ENCODE results near the gene TEX48.

The TEX48 gene, protein sequence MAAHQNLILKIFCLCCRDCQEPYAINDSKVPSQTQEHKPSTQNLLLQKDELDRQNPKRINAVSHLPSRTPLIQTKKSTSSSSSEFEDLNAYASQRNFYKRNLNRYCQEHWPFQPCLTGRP

GRCh38 chr9:114681594-114682332, at the start of gene TEX48:
Gene TEX48 (minus strand): TSS chr9:114682192. CDS start chr9:114671723, 10,469 bp downstream.
- no peaks in the 10 kb centered on the region for H3K36me3 ChIP-seq (ENCODE audit: control insufficient read depth, insufficient read depth, low read length)
- no peaks in the 10 kb centered on the region for H3K27me3 ChIP-seq (ENCODE audit: control insufficient read depth, insufficient read depth, low read length)
- no peaks in the 10 kb centered on the region for H3K4me1 ChIP-seq (ENCODE audit: control insufficient read depth, insufficient read depth, low read length)
- no peak within 1 kb of the TSS for H3K4me3 ChIP-seq (ENCODE audit: low read depth, low read length)
- H3K9me3 ChIP-seq (ENCODE audit: control insufficient read depth, insufficient read depth, low read length), result no peaks in the 10 kb centered on the region
- H3K9ac ChIP-seq (ENCODE audit: low read depth, low read length), result no peak within 1 kb of the TSS

DNA sequence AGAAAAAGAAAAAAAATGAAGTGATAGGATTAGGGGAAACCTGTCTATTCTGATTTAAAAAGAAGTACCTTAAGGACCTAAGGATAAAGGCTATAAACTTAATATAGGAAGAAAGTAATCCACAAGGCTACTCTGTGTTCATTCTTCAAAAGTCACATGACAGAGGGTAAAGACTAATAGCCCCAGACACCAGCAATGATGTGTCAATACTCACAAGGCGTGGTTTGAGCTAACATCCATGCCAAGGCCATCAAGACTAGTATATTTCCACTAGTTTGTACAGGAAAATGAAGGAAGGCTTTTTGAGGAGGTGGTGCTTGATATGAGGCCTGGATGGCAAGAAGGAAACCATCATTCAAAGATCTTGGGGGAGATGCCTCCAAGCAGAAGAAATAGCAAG, 49.7 kb upstream of the TEX48 start:
- Histone ChIP-seq H3K27me3 (ENCODE audit: control insufficient read depth, insufficient read depth, low read length) (no peaks in the 10 kb centered on the region), H3K4me1 (ENCODE audit: control insufficient read depth, insufficient read depth, low read length) (no peaks in the 10 kb centered on the region), H3K36me3 (ENCODE audit: control insufficient read depth, insufficient read depth, low read length) (no peaks in the 10 kb centered on the region), H3K9ac (ENCODE audit: low read depth, low read length) (no peak overlapping the region), H3K9me3 (ENCODE audit: control insufficient read depth, insufficient read depth, low read length) (no peaks in the 10 kb centered on the region), H3K4me3 (ENCODE audit: low read depth, low read length) (no peak overlapping the region)

DNA sequence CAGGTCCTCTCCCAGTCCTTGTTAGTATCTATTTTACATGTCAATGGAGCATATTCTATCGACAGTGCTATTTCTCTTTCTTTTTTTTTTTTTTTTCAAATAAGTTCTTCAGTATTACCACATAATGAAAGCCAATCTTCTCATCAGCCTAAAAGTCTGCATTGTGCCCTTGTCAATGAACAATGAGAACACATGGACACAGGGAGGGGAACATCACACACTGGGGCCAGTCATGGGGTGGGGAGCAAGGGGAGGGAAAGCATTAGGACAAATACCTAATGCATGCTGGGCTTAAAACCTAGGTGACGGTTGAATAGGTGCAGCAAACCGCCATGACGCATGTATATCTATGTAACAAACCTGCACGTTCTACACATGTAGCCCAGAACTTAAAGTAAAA, 47.7 kb upstream of the TEX48 start:
- no peaks in the 10 kb centered on the region for H3K27me3 ChIP-seq (ENCODE audit: control insufficient read depth, insufficient read depth, low read length)

GRCh38 chr9:114725930-114726329, 43.9 kb upstream of the TEX48 start:
- H3K27me3 ChIP-seq (ENCODE audit: control insufficient read depth, insufficient read depth, low read length), result peaks cover 2% of the 10 kb centered on the region
- no peak overlapping the region for H3K9ac ChIP-seq (ENCODE audit: low read depth, low read length)
- no peak overlapping the region for H3K4me3 ChIP-seq (ENCODE audit: low read depth, low read length)
- H3K36me3 ChIP-seq (ENCODE audit: control insufficient read depth, insufficient read depth, low read length), result no peaks in the 10 kb centered on the region
- H3K4me1 ChIP-seq (ENCODE audit: control insufficient read depth, insufficient read depth, low read length), result no peaks in the 10 kb centered on the region
- H3K9me3 ChIP-seq (ENCODE audit: control insufficient read depth, insufficient read depth, low read length), result no peaks in the 10 kb centered on the region

More for the DNA sequence above, 47.7 kb upstream of the TEX48 start:
- H3K9me3 ChIP-seq (ENCODE audit: control insufficient read depth, insufficient read depth, low read length), result no peaks in the 10 kb centered on the region
- no peaks in the 10 kb centered on the region for H3K36me3 ChIP-seq (ENCODE audit: control insufficient read depth, insufficient read depth, low read length)
- no peaks in the 10 kb centered on the region for H3K4me1 ChIP-seq (ENCODE audit: control insufficient read depth, insufficient read depth, low read length)
- H3K4me3 ChIP-seq (ENCODE audit: low read depth, low read length), result no peak overlapping the region
- no peak overlapping the region for H3K9ac ChIP-seq (ENCODE audit: low read depth, low read length)

GRCh38 chr9:114724744-114725143, 42.8 kb upstream of the TEX48 start:
- no peak overlapping the region for H3K4me3 ChIP-seq (ENCODE audit: low read depth, low read length)
- H3K27me3 ChIP-seq (ENCODE audit: control insufficient read depth, insufficient read depth, low read length), result peaks cover 2% of the 10 kb centered on the region
- H3K36me3 ChIP-seq (ENCODE audit: control insufficient read depth, insufficient read depth, low read length), result no peaks in the 10 kb centered on the region
- no peak overlapping the region for H3K9ac ChIP-seq (ENCODE audit: low read depth, low read length)
- no peaks in the 10 kb centered on the region for H3K4me1 ChIP-seq (ENCODE audit: control insufficient read depth, insufficient read depth, low read length)
- no peaks in the 10 kb centered on the region for H3K9me3 ChIP-seq (ENCODE audit: control insufficient read depth, insufficient read depth, low read length)

DNA sequence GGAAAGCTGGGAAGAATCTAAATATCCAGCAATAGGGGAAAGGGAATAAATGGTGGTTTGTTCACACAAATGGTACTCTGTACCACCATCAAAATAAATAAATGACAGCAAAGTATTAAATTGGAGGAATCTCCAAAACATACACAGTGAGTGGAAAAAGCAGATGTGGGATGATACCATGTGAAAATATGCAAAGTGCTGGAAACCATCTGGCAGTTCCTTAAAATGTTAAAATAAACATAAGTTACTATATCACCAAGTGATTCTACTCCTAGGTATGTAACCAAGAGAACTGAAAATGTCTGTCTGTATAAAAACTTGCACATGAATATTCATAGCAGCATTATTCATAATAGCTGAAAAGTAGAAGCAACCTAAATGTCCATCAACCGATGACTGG, 41.9 kb upstream of the TEX48 start:
- no peaks in the 10 kb centered on the region for H3K9me3 ChIP-seq (ENCODE audit: control insufficient read depth, insufficient read depth, low read length)
- peaks cover 2% of the 10 kb centered on the region for H3K27me3 ChIP-seq (ENCODE audit: control insufficient read depth, insufficient read depth, low read length)
- no peak overlapping the region for H3K9ac ChIP-seq (ENCODE audit: low read depth, low read length)
- no peaks in the 10 kb centered on the region for H3K36me3 ChIP-seq (ENCODE audit: control insufficient read depth, insufficient read depth, low read length)
- H3K4me3 ChIP-seq (ENCODE audit: low read depth, low read length), result no peak overlapping the region
- no peaks in the 10 kb centered on the region for H3K4me1 ChIP-seq (ENCODE audit: control insufficient read depth, insufficient read depth, low read length)

GRCh38 chr9:114722937-114723620, 41.1 kb upstream of the TEX48 start:
- no peak overlapping the region for H3K4me3 ChIP-seq (ENCODE audit: low read depth, low read length)
- peaks cover 2% of the 10 kb centered on the region for H3K27me3 ChIP-seq (ENCODE audit: control insufficient read depth, insufficient read depth, low read length)
- H3K9ac ChIP-seq (ENCODE audit: low read depth, low read length), result no peak overlapping the region
- no peaks in the 10 kb centered on the region for H3K4me1 ChIP-seq (ENCODE audit: control insufficient read depth, insufficient read depth, low read length)
- H3K36me3 ChIP-seq (ENCODE audit: control insufficient read depth, insufficient read depth, low read length), result no peaks in the 10 kb centered on the region
- no peaks in the 10 kb centered on the region for H3K9me3 ChIP-seq (ENCODE audit: control insufficient read depth, insufficient read depth, low read length)

DNA sequence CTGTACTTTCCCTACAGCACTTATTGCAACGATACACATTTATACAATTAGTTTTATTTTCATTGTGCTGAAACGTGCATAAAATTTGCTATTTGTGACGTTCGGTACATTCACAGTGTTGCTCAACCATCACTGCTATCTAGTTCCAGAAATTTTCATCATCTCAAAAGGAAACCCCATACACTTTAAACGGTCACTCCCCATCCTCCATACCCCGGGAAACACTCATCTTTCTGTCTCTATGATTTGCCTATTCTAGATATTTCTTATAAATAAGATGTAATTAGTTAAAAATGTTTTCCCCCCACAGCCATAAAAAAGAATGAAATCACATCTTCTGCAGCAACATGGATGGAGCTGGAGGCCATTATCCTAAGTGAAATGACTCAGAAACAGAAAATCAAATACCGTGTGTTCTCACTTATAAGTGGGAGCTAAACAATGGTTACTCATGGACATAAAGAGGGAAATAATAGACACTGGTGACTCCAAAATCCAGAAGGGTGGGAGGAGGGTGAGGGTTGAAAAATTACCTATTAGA, 40.2 kb upstream of the TEX48 start:
- H3K9me3 ChIP-seq (ENCODE audit: control insufficient read depth, insufficient read depth, low read length), result no peaks in the 10 kb centered on the region
- no peaks in the 10 kb centered on the region for H3K36me3 ChIP-seq (ENCODE audit: control insufficient read depth, insufficient read depth, low read length)
- no peak overlapping the region for H3K4me3 ChIP-seq (ENCODE audit: low read depth, low read length)
- H3K4me1 ChIP-seq (ENCODE audit: control insufficient read depth, insufficient read depth, low read length), result no peaks in the 10 kb centered on the region
- peaks cover 2% of the 10 kb centered on the region for H3K27me3 ChIP-seq (ENCODE audit: control insufficient read depth, insufficient read depth, low read length)
- no peak overlapping the region for H3K9ac ChIP-seq (ENCODE audit: low read depth, low read length)

DNA sequence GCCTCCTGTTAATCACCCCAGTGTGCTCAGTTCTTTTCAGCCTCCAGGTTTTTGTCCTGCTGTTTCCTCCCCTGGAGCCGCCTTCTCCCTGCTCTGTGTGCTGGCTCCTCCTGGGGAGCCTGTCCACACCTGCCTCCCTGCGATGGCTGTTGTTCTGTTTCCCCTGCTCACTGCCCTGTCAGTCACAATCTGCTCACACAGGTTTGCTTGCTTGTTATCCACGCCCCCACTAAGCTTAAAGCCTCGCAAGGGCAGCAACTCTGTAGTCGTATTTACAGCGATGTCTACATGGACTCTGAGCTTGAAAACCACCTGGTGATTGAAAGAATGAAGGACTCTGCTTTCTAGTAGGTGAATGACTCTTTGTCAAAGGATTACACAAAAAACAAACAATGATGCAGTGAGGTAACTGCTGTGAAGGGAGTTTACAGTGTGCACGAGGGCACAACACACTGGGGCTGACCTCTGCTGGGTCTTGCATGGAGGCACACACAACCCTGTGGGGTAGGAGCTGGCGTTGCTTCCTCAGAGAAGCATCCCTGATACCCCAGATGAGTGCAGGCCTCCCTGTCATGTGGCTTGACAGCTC, 39.6 kb upstream of the TEX48 start:
- Histone ChIP-seq H3K9ac (ENCODE audit: low read depth, low read length) (no peak overlapping the region), H3K9me3 (ENCODE audit: control insufficient read depth, insufficient read depth, low read length) (no peaks in the 10 kb centered on the region), H3K4me3 (ENCODE audit: low read depth, low read length) (no peak overlapping the region), H3K4me1 (ENCODE audit: control insufficient read depth, insufficient read depth, low read length) (no peaks in the 10 kb centered on the region), H3K27me3 (ENCODE audit: control insufficient read depth, insufficient read depth, low read length) (peaks cover 2% of the 10 kb centered on the region), H3K36me3 (ENCODE audit: control insufficient read depth, insufficient read depth, low read length) (no peaks in the 10 kb centered on the region)

DNA sequence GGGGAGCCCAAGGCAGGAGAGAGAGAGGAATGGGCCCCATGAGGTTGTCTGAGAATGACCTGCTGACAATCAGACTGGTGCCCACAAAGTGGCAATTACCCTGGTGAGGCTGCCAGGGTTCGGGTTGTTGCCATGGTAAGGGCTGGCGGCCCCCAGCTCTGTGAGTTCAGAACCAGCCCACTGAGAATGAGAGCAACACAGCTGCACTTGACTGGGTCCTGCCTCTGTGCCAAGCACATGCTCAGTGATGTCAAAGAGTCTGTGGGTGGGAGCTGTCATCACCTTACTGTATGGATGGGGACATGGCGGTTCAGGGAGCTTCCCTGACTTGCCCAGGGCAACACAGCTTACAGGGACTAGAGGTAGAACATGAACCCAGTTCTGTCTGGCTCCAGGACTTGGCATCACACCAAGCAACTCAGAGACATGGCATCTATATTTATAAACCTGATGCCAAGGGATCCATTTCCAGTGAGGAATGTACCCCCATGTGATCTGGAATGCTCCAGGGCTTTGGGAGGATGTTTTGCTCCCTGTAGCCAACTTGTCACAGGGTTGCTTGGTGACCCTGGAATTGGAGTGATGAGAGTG, 38.2 kb upstream of the TEX48 start:
- Histone ChIP-seq H3K27me3 (ENCODE audit: control insufficient read depth, insufficient read depth, low read length) (peaks cover 2% of the 10 kb centered on the region), H3K4me3 (ENCODE audit: low read depth, low read length) (no peak overlapping the region), H3K9ac (ENCODE audit: low read depth, low read length) (no peak overlapping the region), H3K4me1 (ENCODE audit: control insufficient read depth, insufficient read depth, low read length) (no peaks in the 10 kb centered on the region), H3K9me3 (ENCODE audit: control insufficient read depth, insufficient read depth, low read length) (no peaks in the 10 kb centered on the region), H3K36me3 (ENCODE audit: control insufficient read depth, insufficient read depth, low read length) (no peaks in the 10 kb centered on the region)

- peaks cover 2% of the 10 kb centered on the region for H3K27me3 ChIP-seq (ENCODE audit: control insufficient read depth, insufficient read depth, low read length)
- no peaks in the 10 kb centered on the region for H3K9me3 ChIP-seq (ENCODE audit: control insufficient read depth, insufficient read depth, low read length)
- H3K36me3 ChIP-seq (ENCODE audit: control insufficient read depth, insufficient read depth, low read length), result no peaks in the 10 kb centered on the region
- no peaks in the 10 kb centered on the region for H3K4me1 ChIP-seq (ENCODE audit: control insufficient read depth, insufficient read depth, low read length)
- H3K9ac ChIP-seq (ENCODE audit: low read depth, low read length), result no peak overlapping the region
- H3K4me3 ChIP-seq (ENCODE audit: low read depth, low read length), result no peak overlapping the region
These were observed 37.3 kb upstream of the TEX48 start for GRCh38 chr9:114719290-114719689.

Measured in iPS-15b (cell line).